22Rv1 (cell line): ENCODE measurements around the gene DKK3.

Experiments
- H3K27ac ChIP-seq: fragments of 450-650 bp; 2 replicates; pipeline ENCODE4 v1.5.1; 2017
- ZFX ChIP-seq: fragments of 450-650 bp; IDR thresholded peaks from 2 replicates; pipeline ENCODE4 v1.6.1; 2017; ENCODE audit warnings: antibody characterized with exemption, borderline replicate concordance
- TF ChIP-seq, protein P1 (sequence below): fragments of 450-650 bp; IDR thresholded peaks from 2 replicates; pipeline ENCODE4 v1.5.1; 2017; ENCODE audit warnings: mild to moderate bottlenecking

DKK3 gene

DNA sequence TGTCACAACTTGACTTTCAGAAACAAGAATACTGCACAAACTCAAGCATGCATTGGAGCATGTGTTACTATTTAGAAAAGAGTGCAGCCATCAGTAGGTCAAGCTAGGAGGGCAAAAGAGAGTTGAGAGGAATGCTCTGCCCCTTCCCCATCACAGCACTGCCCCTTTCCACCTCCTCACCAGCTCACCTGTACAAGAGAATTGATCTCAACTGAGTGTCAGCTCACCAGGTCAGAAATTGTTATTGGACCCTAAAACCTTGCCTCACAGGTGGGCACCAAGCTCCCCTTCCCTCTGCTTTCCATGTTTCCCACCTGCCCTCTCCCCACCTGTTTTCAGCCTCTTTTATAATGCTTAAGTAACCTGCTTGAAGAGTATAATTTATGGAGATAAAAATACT lies 48.8 kb downstream of the DKK3 start:
- no peak overlapping the region for H3K27ac ChIP-seq
- TF ChIP-seq ZFX: no peak
- TF ChIP-seq, protein P1, sequence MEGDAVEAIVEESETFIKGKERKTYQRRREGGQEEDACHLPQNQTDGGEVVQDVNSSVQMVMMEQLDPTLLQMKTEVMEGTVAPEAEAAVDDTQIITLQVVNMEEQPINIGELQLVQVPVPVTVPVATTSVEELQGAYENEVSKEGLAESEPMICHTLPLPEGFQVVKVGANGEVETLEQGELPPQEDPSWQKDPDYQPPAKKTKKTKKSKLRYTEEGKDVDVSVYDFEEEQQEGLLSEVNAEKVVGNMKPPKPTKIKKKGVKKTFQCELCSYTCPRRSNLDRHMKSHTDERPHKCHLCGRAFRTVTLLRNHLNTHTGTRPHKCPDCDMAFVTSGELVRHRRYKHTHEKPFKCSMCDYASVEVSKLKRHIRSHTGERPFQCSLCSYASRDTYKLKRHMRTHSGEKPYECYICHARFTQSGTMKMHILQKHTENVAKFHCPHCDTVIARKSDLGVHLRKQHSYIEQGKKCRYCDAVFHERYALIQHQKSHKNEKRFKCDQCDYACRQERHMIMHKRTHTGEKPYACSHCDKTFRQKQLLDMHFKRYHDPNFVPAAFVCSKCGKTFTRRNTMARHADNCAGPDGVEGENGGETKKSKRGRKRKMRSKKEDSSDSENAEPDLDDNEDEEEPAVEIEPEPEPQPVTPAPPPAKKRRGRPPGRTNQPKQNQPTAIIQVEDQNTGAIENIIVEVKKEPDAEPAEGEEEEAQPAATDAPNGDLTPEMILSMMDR: no peak

DNA sequence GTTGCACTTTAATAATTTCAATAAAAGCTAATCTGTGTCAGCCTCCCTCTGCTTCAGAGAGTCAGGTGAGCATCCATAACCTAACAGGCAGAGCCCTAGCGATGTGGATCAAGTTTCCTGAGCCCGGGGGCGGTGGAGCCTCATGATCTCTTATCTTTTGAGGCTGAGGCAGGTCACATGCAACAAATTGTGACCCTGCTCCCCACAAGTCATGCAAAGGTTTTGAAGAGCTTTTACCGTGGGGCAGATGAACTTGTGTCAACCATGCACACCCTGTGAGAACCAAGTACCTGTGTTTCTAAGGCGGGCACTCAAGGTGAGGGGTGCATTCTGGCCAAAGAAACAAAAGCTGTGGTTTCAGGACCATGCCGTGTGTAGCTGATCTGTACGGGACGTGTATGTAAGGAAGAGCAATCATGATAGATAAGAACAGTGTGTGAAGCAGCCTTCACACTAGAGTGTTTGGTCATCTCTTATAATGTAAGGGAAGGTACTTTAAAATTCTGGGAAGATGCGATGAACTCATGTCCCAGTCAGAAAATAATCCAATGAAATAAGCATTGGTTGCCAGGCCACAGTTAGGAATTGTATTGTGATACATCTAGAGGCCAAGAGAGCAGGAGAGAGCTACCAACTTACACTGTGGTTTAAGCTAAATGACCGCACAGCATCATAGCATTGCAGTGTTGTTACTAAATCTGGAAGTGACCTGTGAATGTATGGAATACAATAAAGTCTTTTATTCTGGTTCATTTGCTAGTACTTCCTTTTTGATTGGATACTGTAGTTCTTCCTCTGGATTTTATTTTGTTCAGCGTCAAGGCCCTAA lies 49.8 kb downstream of the DKK3 start:
- TF ChIP-seq ZFX: no peak
- TF ChIP-seq, protein P1: no peak
- H3K27ac ChIP-seq: no peak overlapping the region

- no peak for TF ChIP-seq ZFX
- no peak overlapping the region for H3K27ac ChIP-seq
Measured at GRCh38 chr11:11956006-11956405, 52.4 kb downstream of the DKK3 start.

GRCh38 chr11:11952036-11952435 lies 56.4 kb downstream of the DKK3 start:
- TF ChIP-seq ZFX: no peak
- TF ChIP-seq, protein P1: no peak

DNA sequence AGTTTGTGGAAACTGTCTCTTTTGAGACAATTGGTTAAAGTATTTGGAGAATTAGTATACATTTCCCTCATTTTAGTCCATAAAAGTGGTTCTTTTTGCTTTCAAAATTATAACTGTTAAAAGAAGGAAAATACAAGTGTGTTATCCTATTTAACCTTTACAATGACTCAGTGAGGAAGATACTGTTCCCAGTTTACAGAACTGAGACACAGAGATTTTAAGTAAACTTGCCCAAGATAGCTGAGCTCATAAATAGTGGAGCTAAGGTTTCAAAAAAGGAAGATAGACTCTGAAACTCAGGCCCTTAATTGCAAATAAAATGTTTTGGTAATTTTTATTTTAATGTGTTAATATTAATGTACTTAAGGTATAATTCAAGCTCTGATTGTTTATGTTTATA lies 58.9 kb downstream of the DKK3 start:
- no peak for TF ChIP-seq ZFX
- TF ChIP-seq, protein P1: no peak
- H3K27ac ChIP-seq: no peak overlapping the region

More at GRCh38 chr11:11952036-11952435, 56.4 kb downstream of the DKK3 start:
- H3K27ac ChIP-seq: no peak overlapping the region

DNA sequence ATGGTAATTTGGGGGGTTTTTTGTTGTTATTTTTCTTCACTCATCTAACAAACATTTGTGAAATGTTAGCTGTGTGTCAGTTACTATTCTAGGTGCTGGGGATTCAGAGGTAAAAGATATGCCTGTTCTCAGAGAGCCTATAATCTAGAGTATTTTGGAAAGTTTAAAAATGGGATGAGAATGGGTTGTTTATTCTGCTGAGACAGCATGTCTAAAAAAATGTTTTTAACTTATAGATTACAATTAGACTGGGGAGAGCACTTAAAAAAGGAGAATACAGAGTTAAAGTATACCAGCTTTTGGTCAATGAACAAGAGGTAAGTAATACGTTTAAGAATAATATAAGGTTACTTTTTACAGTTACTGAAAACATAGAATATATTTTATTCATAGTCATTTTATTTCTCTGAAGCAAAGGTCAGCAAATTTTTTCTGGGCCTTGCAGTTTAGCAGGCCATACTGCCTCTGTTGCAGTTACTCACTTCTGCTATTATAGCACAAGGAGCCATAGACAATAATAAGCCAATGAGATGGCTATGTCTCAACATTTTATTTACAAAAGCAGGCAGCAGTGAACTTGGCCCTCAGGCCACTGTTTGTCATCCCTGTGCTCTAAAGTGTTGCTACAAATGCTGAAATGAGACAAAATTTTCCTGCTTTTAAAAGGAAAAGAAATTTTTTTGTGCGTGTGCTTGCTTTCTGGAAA lies 60.0 kb downstream of the DKK3 start:
- no peak for TF ChIP-seq ZFX
- TF ChIP-seq, protein P1: no peak
- 0 out of 2 replicates have a peak overlapping the region, but pooled peaks have one; percentile 12 for H3K27ac ChIP-seq

GRCh38 chr11:11947825-11948224 lies 60.6 kb downstream of the DKK3 start:
- 0 out of 2 replicates have a peak overlapping the region, but pooled peaks have one; percentile 12 for H3K27ac ChIP-seq
- no peak for TF ChIP-seq ZFX

DNA sequence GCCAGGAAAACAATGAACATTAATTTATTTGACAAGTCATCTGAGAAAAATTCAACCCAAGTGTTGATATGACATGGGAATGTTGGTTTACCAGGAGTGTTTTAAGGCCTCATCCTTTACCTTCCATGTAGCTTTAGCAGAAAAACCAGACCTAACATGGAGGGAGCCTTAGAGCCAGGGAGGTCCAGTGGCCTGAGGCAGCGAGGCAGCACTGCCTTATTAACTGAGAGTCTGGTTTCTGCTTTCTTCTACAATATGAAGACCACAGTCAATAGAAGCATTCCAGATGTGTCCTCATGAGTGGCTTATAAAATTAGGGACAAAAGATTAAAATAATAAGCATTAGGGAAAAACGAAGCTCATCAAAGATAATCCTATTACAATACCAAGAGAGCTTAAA lies 61.5 kb downstream of the DKK3 start:
- no peak for TF ChIP-seq ZFX
- TF ChIP-seq, protein P1: no peak
- no peak overlapping the region for H3K27ac ChIP-seq
